ENCODE results near the gene SMTNL1. TPM values are rescaled to one million over a fixed set of nuclear protein-coding genes. Genes with fewer than 3 reads are reported as not detected.

The SMTNL1 gene
- total RNA-seq, 2 donors from 2014 or later: 0.22 TPM

- Mint-ChIP-seq H3K4me3 (no peak overlapping the region), H3K9me3 (no peaks in the 10 kb centered on the region), H3K4me1 (peaks cover 19% of the 10 kb centered on the region), H3K36me3 (ENCODE audit: low read depth) (no peaks in the 10 kb centered on the region), H3K27ac (no peak overlapping the region), H3K27me3 (ENCODE audit: insufficient read depth) (peaks cover 15% of the 10 kb centered on the region)
- Histone ChIP-seq H3K4me3 (ENCODE audit: low read length) (no peak overlapping the region), H3K36me3 (ENCODE audit: control insufficient read depth, insufficient read depth, low read length) (no peaks in the 10 kb centered on the region), H3K9me3 (ENCODE audit: control insufficient read depth, low read length) (no peaks in the 10 kb centered on the region), H3K27me3 (ENCODE audit: control insufficient read depth, insufficient read depth, low read length, poor library complexity, severe bottlenecking) (no peaks in the 10 kb centered on the region), H3K4me1 (ENCODE audit: control insufficient read depth, insufficient read depth, low read length) (no peaks in the 10 kb centered on the region), H3K27ac (ENCODE audit: low read depth, low read length) (no peak overlapping the region), H3K9ac (ENCODE audit: extremely low read depth, low read length, poor library complexity, severe bottlenecking) (no peak overlapping the region)
- 79 to 89% methylated on average over 4 to 6 of the region's 6 CpGs for WGBS, 2 experiments (ENCODE audit: insufficient coverage in 1 of 2, insufficient read length in 1 of 2)
- DNase-seq: no peak
- TF ChIP-seq CTCF (conservative IDR thresholded peaks at IDR 0.05): no peak
Measured at GRCh38 chr11:57544566-57544965, 7.2 kb downstream of the SMTNL1 start.

- no peak for TF ChIP-seq CTCF (conservative IDR thresholded peaks at IDR 0.05)
- no peaks in the 10 kb centered on the region for H3K9me3 ChIP-seq (ENCODE audit: control insufficient read depth, low read length)
- Mint-ChIP-seq H3K36me3 (ENCODE audit: low read depth) (no peaks in the 10 kb centered on the region), H3K4me1 (peaks cover 21% of the 10 kb centered on the region), H3K27me3 (ENCODE audit: insufficient read depth) (peaks cover 15% of the 10 kb centered on the region), H3K4me3 (no peak overlapping the region), H3K27ac (no peak overlapping the region), H3K9me3 (no peaks in the 10 kb centered on the region)
- no peak for DNase-seq
- no peak overlapping the region for H3K4me3 ChIP-seq (ENCODE audit: low read length)
- H3K4me1 ChIP-seq (ENCODE audit: control insufficient read depth, insufficient read depth, low read length): peaks cover 8% of the 10 kb centered on the region
- no peak overlapping the region for H3K9ac ChIP-seq (ENCODE audit: extremely low read depth, low read length, poor library complexity, severe bottlenecking)
- no peaks in the 10 kb centered on the region for H3K36me3 ChIP-seq (ENCODE audit: control insufficient read depth, insufficient read depth, low read length)
- H3K27ac ChIP-seq (ENCODE audit: low read depth, low read length): no peak overlapping the region
- 89 to 100% methylated on average over 4 to 13 of the region's 13 CpGs for WGBS, 2 experiments (ENCODE audit: insufficient coverage in 1 of 2, insufficient read length in 1 of 2)
- H3K27me3 ChIP-seq (ENCODE audit: control insufficient read depth, insufficient read depth, low read length, poor library complexity, severe bottlenecking): no peaks in the 10 kb centered on the region
Measured at GRCh38 chr11:57545883-57546282, 8.5 kb downstream of the SMTNL1 start.

- no peaks in the 10 kb centered on the region for H3K9me3 Mint-ChIP-seq
- Histone ChIP-seq H3K36me3 (ENCODE audit: control insufficient read depth, insufficient read depth, low read length) (no peaks in the 10 kb centered on the region), H3K27me3 (ENCODE audit: control insufficient read depth, insufficient read depth, low read length, poor library complexity, severe bottlenecking) (no peaks in the 10 kb centered on the region), H3K27ac (ENCODE audit: low read depth, low read length) (no peak overlapping the region), H3K9me3 (ENCODE audit: control insufficient read depth, low read length) (no peaks in the 10 kb centered on the region), H3K4me1 (ENCODE audit: control insufficient read depth, insufficient read depth, low read length) (peaks cover 8% of the 10 kb centered on the region), H3K9ac (ENCODE audit: extremely low read depth, low read length, poor library complexity, severe bottlenecking) (no peak overlapping the region), H3K4me3 (ENCODE audit: low read length) (no peak overlapping the region)
- peaks cover 21% of the 10 kb centered on the region for H3K4me1 Mint-ChIP-seq
- no peak for DNase-seq
- WGBS, 2 experiments (ENCODE audit: insufficient coverage in 1 of 2, insufficient read length in 1 of 2): 96 to 100% methylated on average over 2 to 7 of the region's 7 CpGs
- TF ChIP-seq CTCF (conservative IDR thresholded peaks at IDR 0.05): no peak
- H3K36me3 Mint-ChIP-seq (ENCODE audit: low read depth): no peaks in the 10 kb centered on the region
- peaks cover 15% of the 10 kb centered on the region for H3K27me3 Mint-ChIP-seq (ENCODE audit: insufficient read depth)
- H3K27ac Mint-ChIP-seq: no peak overlapping the region
- no peak overlapping the region for H3K4me3 Mint-ChIP-seq
Measured at GRCh38 chr11:57546451-57546850, 9.1 kb downstream of the SMTNL1 start.

Measured in endodermal cell (in vitro differentiated cells).